HG03196 (cell line): ENCODE results near the gene GARNL3.

Experiments used
- ATAC-seq: cut with Tn5 transposase; IDR thresholded peaks from one replicate; pipeline ENCODE4 v1.9.1; 2021; ENCODE audit not compliant: unreplicated experiment

The GARNL3 gene

DNA sequence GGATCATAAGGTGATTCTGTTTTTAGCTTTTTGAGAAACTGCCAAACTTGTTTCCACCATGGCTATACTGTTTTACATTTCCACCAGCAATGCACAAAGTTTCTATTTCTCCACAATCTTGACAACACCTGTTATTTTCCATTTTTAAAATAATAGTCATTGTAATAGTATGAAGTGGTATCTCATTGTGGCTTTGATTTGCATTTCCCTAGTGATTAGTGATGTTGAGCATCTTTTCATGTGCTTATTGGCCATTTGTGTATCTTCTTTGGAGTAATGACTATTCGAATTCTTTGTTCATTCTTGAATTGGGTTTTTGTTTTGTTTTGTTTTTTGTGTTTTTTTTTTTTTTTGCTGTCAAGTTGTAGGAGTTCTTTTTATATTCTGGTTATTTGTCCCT lies 4.9 kb downstream of the GARNL3 start:
- no peak for ATAC-seq

DNA sequence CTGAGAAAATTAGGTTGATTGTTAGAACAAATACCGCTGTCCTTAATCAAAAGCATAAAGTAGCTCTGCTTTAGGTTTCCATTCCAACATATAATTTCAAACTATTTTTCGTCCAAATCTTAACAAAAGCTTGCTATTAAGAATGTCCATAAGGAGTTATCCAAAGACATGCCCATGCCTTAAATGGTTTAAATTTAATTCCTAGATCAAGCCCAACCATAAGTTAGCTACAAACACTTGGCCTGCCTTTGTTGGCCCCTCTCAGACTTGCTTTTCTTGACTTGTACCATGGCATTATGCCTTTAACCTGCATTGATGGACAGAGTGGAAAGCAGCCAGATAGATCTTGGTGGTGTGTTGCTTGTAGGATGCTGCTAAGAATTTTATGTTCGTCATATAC lies 8.8 kb downstream of the GARNL3 start:
- no peak for ATAC-seq

DNA sequence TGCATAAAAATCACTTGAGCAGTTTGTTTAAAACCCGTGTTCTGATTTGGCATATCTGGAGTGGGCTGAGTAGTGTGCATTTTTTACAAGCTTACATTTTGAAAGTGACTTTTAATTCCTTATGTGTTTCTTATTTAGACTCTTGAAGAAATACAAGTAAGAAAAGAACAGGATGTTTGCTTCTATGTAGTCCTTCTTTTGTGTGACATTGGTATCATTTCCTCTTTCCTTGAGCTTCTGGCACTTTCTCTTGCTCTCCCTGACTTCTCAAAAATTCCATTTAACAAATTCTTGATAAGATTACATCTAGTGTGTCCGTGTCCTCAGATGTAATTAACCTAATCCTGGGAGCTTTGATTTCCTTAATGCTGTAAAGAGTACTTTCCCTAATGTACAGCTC lies 12.5 kb downstream of the GARNL3 start:
- ATAC-seq = no peak

DNA sequence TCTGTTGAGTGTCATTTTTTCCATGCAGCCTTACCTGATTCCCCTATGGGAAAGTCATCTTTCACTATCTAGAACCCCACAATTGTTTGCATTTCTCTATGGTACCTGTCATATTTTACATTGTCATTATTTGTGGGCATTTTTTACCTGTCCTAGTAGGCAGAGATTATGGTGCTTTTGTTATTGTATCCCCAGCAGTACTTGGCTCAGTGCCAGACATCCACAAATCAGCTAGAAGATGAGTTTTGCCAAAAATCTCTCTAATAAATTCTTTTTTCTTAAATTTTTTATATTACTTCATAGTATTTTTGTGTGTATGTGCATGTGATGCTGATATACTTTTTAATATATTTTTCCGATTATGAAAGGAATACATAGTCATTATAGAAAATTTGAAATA lies 13.2 kb downstream of the GARNL3 start:
- ATAC-seq = no peak

DNA sequence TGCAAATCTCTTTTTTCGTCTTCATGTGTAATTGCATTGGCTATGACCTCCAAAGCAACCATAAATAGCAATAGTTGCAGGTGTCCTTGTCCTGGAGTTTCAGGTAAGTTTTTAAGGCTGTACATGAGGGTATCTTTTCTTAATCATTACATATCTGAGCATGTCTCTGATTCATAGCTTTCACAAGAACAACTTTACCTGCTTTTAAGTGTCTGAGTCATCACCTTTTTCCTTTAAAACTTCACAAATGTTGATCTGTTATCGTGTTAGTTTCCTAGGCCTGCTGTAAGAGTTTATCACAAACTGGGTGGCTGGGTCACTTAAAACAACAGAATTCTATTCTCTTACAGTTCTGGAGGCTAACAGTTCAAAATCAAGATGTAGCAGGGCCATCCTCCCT lies 13.8 kb downstream of the GARNL3 start:
- no peak for ATAC-seq

DNA sequence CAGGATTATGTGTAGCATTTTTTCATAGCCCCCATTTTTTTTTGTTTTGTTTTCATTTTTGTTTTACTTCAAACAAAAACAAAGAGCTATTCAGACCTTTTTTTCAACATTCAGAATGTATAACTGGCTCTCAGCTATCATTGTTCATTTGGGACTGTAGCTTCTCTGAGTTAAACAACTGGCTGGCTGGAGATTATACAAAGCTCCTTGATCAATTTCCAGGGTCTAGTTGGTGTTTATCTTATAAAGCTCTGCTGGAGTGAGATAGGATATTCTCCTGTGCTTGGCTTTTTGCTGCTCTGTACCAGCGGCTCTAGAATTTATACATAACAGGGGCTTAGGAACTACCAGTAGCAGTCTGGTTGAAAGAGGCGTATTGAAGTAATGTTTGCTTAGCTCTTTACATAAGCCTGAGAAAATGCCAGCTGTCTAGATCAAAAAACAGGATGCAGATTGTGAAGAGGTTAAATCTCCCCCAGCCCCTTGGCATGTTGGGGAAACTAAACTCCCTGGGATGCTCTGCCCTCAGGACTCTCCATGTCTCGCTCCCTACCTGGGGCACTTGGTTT lies 15.2 kb downstream of the GARNL3 start:
- ATAC-seq = no peak

DNA sequence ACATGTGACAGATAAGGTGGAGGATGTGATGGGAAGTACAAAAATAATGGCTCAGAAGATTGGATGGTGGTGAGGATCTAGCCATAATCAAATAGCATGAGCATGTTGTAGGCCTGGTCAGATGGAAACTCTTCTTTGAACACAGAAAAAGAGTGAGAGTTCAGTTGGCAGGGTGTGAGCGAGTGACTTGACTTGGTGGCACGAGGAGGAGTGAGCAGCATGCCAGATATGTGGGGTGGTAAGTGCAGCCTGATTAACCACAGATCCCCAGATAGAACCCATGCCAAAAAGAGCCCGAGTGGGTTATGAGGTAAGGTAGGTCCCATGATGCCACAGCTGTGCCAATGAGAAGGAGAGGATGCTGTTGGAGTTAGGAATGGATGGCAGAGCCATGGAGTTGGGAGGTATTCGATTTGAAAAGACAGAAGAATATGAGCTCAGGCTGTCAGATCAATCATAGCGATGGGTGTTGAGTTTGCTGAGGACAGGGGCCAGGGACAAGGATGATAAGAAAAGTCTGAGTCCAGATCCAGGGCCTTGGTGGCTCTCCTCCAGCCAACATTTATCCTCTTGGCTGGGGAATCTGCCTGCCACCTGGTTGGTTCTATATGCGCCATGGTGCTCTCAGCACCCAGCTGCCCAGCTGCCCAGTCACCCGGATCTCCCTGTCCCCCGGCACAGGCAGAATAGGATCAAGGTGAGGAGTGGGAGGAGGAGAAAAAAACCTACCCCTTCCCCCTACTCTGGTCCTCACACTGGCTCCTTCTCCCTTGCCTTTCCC lies 16.5 kb downstream of the GARNL3 start:
- no peak for ATAC-seq

DNA sequence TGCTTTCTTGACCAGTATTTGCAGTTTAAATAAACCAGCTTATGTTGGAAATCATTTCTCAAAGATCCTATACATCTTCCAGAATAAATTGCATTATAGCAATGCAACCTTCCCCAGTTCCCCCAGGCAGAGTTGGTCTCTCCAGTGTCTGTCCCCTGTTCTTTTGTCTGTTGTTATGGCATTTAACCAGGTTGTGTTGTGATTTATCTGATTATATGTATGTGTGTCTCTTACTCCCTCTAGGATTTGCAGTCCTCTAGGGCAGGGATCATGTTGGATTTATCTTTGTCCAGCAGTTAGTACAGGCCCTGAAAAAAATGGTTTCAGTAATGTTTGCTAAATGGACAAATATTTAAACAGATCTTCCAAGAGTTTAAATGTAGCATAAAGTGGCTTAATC lies 17.3 kb downstream of the GARNL3 start:
- ATAC-seq = no peak

DNA sequence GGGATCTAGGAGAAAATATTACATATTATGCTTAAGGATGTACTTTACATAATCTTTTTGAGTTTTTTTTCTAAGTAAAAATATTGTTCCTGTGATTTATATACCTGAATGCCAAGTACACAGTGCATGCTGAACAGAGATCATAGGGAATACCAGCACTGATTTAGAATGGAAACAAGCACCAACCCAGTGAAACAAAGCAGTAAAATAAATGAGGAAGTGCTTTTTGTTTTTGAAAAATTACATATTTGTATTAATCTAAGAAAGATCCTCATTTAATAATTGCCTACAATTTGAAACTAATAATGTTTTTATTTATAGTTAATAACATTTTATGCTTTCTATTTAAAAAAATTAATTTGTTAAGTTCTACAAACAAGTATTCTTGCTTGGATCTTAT lies 18.0 kb downstream of the GARNL3 start:
- ATAC-seq = no peak

DNA sequence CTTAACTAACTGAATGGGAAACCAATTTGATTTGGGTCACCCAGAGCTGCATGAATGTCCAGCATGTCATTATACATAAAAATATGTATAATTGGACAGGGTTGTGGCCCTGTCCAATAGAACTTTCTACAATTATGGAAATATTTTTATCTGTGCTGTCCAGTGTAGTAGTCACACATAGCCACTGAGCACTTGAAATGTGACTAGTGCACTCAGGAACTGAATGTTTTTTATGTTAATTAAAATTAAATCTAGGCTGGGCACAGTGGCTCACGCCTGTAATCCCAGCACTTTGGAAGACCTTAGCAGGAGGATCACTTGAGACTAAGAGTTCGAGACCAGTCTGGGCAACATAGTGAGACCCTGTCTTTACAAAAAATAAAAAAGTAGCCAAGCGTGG lies 18.6 kb downstream of the GARNL3 start:
- ATAC-seq = no peak

DNA sequence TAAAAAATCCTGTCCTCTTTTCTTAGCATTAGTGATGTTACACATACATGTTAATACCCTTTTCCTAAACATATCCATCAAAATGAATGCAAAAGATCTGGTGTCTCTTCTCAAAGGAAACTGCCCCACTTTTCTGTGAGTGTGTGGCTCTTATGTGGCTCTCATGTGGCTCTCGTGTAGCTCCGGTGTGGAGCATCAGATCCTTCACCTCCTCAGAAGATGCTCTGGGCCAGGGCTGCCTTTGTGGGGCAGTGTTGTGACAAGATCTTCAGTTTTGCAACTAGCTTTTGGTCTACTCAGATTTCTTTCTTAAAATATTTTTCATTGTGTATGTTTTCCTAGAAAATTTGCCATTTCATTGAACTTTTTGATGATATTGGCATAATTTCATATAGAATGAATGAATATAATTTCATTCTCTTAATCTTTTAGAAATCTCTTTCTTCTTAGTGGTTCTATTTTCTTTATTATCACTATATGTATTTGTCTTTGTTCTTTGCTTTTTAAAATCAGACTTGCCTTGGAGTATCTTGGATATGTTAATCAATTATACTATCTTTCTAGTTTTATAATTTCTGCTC lies 19.4 kb downstream of the GARNL3 start:
- ATAC-seq = no peak

DNA sequence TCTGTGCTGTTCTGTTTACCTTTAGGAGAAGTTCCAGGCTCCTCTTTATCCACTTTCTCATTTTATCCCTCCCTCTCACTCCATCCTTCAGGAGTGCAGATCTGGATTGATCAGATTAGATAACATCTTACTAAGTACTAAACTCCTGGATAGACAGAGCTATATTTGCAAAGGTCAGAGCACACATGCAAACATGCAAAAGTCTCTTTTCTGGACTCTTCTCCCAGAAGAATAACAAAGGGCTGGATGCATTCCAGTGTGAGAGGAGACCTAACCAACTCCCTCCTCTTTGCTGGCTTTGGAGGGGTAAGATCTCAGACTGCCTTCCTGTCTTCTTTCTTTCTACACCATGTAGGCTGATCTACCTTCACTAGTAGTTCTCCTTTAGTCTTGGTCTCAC lies 21.4 kb downstream of the GARNL3 start:
- no peak for ATAC-seq

DNA sequence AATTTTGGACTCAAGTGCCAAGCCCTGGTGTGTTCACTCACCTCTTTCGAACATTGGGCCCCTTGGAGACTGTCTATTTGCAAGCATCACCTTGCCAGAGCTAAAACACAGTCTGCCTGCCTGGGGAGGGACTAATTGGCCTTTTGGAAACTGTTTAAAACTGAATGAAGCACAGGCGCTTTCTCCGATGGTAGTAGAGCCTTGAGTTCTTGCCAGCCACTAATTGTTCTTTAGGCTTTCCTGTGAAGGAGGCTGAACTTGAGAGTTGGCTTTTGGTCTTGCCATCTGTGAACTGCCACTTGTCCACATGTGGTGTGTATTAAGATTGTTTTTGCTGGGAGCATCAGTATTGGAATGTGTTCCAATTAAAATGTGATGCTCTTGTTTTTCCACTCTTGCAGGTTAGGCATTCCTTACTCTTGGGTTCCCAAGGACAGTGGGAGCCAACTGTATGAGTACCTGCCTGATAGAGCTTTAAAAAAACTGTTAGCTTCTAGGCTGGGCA lies 26.0 kb downstream of the GARNL3 start:
- ATAC-seq = no peak

DNA sequence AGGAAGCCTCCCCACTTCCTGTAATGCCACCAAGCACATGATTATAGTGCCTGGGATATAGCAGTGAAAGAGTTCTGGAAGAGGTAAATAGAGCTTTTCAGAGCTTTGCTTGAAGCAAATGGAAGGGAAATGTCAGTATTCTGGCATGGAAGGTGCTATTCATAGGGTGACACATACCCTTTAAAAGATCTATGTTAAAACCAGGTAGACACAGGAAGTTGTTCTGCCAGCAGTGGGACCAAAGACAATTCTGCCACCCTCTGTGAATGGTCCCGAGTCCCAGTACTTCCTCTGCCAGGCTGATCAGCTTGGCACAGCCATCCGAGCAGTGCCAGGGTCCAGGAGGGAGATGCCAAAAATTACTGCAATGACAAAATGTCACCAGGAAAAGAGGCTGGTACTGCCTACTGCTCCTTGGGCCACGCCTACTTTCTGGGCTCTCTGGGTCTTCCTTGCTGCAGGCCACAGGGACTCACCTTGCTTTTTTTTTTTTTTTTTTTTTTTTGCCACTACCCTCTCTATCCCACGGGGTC lies 26.7 kb downstream of the GARNL3 start:
- no peak for ATAC-seq

DNA sequence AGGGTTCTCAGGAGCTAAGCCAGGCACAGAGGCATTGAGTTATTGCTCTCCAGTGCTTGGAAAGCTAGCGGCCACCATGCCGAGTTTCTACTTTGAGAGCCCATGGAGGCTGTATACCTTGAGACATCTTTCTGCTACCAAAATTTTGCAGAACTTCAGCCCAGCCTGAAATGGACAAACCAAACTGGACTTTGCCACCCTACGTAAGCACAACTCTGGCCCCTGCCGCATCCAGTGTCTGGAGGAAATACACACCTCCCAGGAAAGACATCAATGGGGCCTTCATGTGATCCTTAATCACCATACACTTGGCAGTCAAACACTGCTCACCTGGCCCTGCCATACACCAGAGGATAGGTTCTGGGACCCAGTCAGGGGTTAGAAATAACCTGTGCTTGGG lies 27.8 kb downstream of the GARNL3 start:
- no peak for ATAC-seq

DNA sequence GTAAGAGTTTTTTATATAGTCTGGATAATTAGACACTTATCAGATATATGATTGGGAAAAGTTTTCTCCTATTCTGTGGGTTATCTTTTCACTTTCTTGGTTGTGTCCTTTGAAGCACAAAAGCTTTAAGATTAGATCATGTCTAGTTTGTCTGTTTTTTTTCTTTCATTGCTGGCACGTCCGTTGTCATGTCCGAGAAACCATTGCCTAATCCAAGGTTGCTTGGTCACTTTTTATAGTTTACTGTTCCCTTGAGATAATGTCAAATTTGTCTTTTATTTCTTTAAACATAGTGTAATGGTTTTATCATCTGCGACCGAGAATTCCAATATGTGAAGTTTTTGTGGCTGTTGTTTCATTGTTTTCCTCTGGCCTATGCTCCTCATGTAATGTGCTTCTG lies 28.8 kb downstream of the GARNL3 start:
- no peak for ATAC-seq

DNA sequence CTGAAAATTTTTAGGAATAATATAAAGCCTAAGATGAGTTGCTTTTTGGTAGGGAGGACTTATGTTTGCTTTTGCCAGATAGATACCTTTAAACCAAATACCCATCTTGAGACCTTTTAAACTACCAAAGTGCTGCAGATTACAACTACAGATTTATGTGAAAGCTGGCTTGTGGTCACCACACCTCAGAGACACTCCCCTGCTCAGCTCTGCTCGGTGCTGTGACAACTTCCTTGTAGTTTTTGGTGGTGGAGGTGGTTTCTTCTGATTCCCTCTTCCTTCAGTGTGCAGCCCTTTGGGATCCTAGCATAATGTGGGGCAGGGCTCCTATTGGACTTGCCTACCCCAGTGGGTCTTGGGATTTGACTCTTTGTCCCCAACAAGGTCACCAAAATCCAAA lies 29.2 kb downstream of the GARNL3 start:
- ATAC-seq = no peak

DNA sequence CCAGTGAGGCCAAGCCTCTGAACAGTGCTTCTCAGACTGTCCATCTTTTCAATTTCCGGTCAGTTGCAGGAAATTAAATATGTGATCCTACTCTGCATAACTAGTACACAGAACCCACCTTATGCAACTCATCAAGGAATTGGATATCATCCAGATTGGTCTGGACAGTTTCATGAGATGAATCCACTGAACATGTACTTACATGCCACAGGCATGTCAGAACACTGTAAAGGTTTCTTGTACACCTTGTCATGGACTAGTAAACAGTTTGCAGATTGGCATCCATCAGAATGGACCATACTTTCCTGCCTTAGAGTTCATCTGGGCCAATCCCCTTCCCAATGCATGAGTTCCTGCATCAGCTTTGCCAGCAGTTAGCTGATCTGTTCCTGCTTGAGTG lies 30.4 kb downstream of the GARNL3 start:
- no peak for ATAC-seq

DNA sequence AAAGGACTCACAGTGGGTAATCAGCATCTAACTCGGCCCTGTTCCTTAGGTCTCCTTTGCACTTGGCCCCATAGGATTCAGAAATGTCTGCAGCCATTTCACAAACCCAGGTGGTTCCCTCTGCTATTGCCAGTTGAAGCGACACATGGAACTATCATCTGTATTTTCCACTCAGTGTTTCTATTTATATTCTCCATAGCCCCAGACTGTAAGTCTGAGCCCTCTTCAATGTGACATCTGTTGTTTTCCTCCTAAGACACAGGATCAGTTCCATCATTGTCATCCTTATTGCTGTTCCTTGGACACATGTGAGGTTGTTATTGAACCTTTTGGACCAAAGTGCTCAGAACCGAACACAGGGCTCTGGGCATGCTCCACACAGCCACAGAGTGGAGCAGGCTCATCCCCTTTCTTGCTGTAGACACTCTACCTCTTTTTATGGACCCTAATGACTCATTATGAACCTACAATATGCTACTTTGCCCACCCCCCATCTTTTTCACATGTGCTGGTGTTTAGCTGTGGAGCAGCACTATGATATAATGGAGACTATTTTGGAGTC lies 36.4 kb downstream of the GARNL3 start:
- ATAC-seq = no peak

DNA sequence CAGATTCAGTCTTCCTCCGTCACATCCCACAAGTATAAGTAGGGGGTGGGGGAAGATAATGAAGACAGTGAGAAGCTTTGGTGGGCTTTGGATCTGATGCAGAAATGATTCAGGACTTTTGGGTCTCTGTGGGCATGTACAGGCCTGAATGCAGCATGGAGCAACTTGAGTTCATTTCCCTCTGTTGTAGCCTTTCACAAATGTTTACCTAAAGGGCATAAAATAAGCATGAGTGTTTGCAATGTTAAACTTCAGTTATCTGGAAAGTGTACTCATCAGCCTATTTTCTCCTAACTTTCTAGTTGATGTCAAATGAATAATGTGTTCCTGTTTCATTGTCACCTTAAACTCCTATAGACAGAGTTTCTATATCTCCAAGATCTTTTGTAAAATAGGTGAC lies 39.3 kb downstream of the GARNL3 start:
- no peak for ATAC-seq

DNA sequence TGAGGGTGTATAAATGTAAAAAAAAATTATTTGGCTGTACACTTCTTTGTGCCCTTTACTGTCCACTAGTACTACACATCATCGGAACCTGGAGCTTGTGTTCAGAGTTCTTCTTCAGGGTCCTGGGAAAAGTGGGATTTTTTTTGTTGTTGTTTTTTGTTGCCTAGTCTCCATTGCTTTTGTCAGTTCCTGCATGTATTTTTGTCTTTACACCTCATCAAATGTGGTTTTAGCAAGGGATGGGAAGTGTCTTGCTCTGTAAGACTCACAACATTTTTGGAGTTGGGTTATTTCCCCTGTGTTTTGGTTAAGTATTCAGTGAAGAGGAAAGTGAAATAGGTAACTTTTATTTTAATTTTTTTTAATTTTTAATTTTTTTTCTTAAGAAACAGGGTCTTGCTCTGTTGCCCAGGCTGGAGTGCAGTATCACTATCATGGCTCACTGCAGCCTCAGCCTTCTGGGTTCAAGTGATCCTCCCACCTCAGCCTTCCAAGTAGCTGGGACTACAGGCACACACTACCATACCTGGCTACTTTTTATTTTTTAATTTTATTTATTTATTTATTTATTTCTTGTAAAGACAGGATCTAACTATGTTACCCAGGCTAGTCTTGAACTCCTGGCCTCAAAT lies 40.7 kb downstream of the GARNL3 start:
- no peak for ATAC-seq
